ENCODE results near the gene PET100. TPM values are rescaled to one million over a fixed set of nuclear protein-coding genes. Genes with fewer than 3 reads are reported as not detected.

PET100 gene
- total RNA-seq, 1 donor from 2014 or later, result 139 TPM

- Mint-ChIP-seq H3K9me3 (no peaks in the 10 kb centered on the region), H3K36me3 (peaks cover 12% of the 10 kb centered on the region), H3K27me3 (ENCODE audit: low read depth) (no peaks in the 10 kb centered on the region), H3K4me3 (no peak overlapping the region), H3K27ac (no peak overlapping the region), H3K4me1 (peaks cover 8% of the 10 kb centered on the region)
- DNase-seq (ENCODE audit: low spot score in 2 of 2, unreplicated experiment in 2 of 2), result no peak
- TF ChIP-seq, protein P1, sequence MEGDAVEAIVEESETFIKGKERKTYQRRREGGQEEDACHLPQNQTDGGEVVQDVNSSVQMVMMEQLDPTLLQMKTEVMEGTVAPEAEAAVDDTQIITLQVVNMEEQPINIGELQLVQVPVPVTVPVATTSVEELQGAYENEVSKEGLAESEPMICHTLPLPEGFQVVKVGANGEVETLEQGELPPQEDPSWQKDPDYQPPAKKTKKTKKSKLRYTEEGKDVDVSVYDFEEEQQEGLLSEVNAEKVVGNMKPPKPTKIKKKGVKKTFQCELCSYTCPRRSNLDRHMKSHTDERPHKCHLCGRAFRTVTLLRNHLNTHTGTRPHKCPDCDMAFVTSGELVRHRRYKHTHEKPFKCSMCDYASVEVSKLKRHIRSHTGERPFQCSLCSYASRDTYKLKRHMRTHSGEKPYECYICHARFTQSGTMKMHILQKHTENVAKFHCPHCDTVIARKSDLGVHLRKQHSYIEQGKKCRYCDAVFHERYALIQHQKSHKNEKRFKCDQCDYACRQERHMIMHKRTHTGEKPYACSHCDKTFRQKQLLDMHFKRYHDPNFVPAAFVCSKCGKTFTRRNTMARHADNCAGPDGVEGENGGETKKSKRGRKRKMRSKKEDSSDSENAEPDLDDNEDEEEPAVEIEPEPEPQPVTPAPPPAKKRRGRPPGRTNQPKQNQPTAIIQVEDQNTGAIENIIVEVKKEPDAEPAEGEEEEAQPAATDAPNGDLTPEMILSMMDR (IDR thresholded peaks at IDR 0.05; ENCODE audit: unreplicated experiment), result no peak
Observed at GRCh38 chr19:7614859-7615741, 14.5 kb upstream of the PET100 start.

DNA sequence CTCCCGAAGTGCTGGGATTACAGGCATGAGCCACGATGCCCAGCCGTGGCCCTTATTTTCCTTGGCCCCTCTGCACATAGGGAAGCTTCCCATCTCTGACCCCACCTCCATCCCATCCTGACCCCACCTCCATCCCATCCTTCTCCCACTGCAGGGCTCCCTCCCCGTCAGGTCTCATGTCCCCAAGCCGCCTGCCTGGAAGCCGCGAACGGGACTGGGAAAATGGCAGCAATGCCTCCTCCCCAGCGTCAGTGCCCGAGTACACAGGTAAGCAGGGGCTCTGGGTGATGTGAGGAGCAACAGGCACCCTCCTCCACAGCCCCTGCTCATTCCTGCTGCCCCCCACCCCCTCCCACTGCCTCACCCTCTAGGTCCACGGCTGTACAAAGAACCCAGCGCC lies 12.4 kb upstream of the PET100 start:
- peaks cover 21% of the 10 kb centered on the region for H3K36me3 Mint-ChIP-seq
- TF ChIP-seq, protein P1 (IDR thresholded peaks at IDR 0.05; ENCODE audit: unreplicated experiment), result no peak
- no peak overlapping the region for H3K4me3 Mint-ChIP-seq
- H3K9me3 Mint-ChIP-seq, result no peaks in the 10 kb centered on the region
- no peaks in the 10 kb centered on the region for H3K27me3 Mint-ChIP-seq (ENCODE audit: low read depth)
- H3K4me1 Mint-ChIP-seq, result peaks cover 8% of the 10 kb centered on the region
- H3K27ac Mint-ChIP-seq, result no peak overlapping the region
- no peak for DNase-seq (ENCODE audit: low spot score in 2 of 2, unreplicated experiment in 2 of 2)

DNA sequence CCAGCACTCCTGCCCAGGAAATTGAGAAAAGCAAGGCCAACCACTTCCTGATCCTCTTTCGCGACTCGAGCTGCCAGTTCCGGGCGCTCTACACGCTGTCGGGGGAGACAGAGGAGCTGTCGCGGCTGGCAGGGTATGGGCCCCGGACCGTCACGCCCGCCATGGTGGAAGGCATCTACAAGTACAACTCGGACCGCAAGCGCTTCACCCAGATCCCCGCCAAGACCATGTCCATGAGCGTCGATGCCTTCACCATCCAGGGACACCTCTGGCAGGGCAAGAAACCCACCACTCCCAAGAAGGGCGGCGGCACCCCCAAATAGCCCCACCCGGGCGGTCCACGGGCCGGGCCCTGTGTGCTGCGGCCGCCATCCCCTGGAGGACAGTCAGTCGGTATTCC lies 11.9 kb upstream of the PET100 start:
- Mint-ChIP-seq H3K4me1 (peaks cover 8% of the 10 kb centered on the region), H3K27ac (no peak overlapping the region), H3K36me3 (peaks cover 23% of the 10 kb centered on the region), H3K4me3 (no peak overlapping the region), H3K27me3 (ENCODE audit: low read depth) (no peaks in the 10 kb centered on the region), H3K9me3 (no peaks in the 10 kb centered on the region)
- TF ChIP-seq, protein P1 (IDR thresholded peaks at IDR 0.05; ENCODE audit: unreplicated experiment), result no peak
- DNase-seq (ENCODE audit: low spot score in 2 of 2, unreplicated experiment in 2 of 2), result no peak

- peak overlapping the region; percentile 83 for H3K27ac Mint-ChIP-seq
- H3K4me3 Mint-ChIP-seq, result no peak overlapping the region
- peaks cover 28% of the 10 kb centered on the region for H3K36me3 Mint-ChIP-seq
Observed at GRCh38 chr19:7618348-7618747, 11.2 kb upstream of the PET100 start.

GRCh38 chr19:7618771-7619510 lies 10.7 kb upstream of the PET100 start:
- no peaks in the 10 kb centered on the region for H3K9me3 Mint-ChIP-seq
- peak overlapping the region; percentile 83 for H3K27ac Mint-ChIP-seq
- TF ChIP-seq, protein P1 (IDR thresholded peaks at IDR 0.05; ENCODE audit: unreplicated experiment), result no peak
- H3K4me1 Mint-ChIP-seq, result peaks cover 8% of the 10 kb centered on the region
- peaks cover 28% of the 10 kb centered on the region for H3K36me3 Mint-ChIP-seq
- H3K27me3 Mint-ChIP-seq (ENCODE audit: low read depth), result no peaks in the 10 kb centered on the region
- H3K4me3 Mint-ChIP-seq, result no peak overlapping the region
- no peak for DNase-seq (ENCODE audit: low spot score in 2 of 2, unreplicated experiment in 2 of 2)

More at GRCh38 chr19:7618348-7618747, 11.2 kb upstream of the PET100 start:
- Mint-ChIP-seq H3K27me3 (ENCODE audit: low read depth) (no peaks in the 10 kb centered on the region), H3K4me1 (peaks cover 8% of the 10 kb centered on the region), H3K9me3 (no peaks in the 10 kb centered on the region)
- TF ChIP-seq, protein P1 (IDR thresholded peaks at IDR 0.05; ENCODE audit: unreplicated experiment), result no peak
- no peak for DNase-seq (ENCODE audit: low spot score in 2 of 2, unreplicated experiment in 2 of 2)
